Parathyroid adenoma (tissue), 2 donors: ENCODE data around the gene ULBP3.
"Not testable (repeated sequence)": the region's sequence is repeated elsewhere in the genome, so short reads cannot be mapped to it uniquely, and the experiment has no call there.

Experiments
- H2AFZ ChIP-seq: fragments of 300-600 bp; sonication (generic); one replicate; pipeline ENCODE4 v1.7.0; 2017; ENCODE audit warnings: antibody characterized with exemption, mild to moderate bottlenecking
- H3K27ac ChIP-seq: fragments of 300-600 bp; sonication (generic); one replicate; pipeline ENCODE4 v1.7.0; 2017
- H3K27me3 ChIP-seq: fragments of 300-600 bp; sonication (generic); one replicate; pipeline ENCODE4 v1.7.0; 2017; ENCODE audit warnings: low read length; ENCODE audit not compliant: control insufficient read depth, insufficient read depth
- H3K36me3 ChIP-seq: fragments of 300-600 bp; sonication (generic); one replicate; pipeline ENCODE4 v1.7.0; 2017; ENCODE audit warnings: low read length; ENCODE audit not compliant: control insufficient read depth, insufficient read depth
- H3K4me1 ChIP-seq: fragments of 300-600 bp; sonication (generic); one replicate; pipeline ENCODE4 v1.7.0; 2017; ENCODE audit warnings: control low read depth
- H3K4me2 ChIP-seq: fragments of 300-600 bp; sonication (generic); one replicate; pipeline ENCODE4 v1.7.0; 2017; ENCODE audit warnings: low read length
- H3K4me3 ChIP-seq: fragments of 300-600 bp; sonication (generic); one replicate; pipeline ENCODE4 v1.7.0; 2017; ENCODE audit warnings: low read depth, low read length
- H3K79me2 ChIP-seq: fragments of 300-600 bp; sonication (generic); one replicate; pipeline ENCODE4 v1.7.0; 2017; ENCODE audit warnings: control low read depth
- H3K9ac ChIP-seq: fragments of 300-600 bp; sonication (generic); one replicate; pipeline ENCODE4 v1.7.0; 2017; ENCODE audit warnings: mild to moderate bottlenecking
- H3K9me3 ChIP-seq: fragments of 300-600 bp; sonication (generic); one replicate; pipeline ENCODE4 v1.7.0; 2017; ENCODE audit warnings: low read length; ENCODE audit not compliant: control insufficient read depth
- CTCF ChIP-seq: fragments of 300-600 bp; sonication (generic); IDR thresholded peaks from one replicate; pipeline ENCODE4 v1.7.0; 2017; ENCODE audit warnings: antibody characterized with exemption, mild to moderate bottlenecking
- donor health status: primary hyperparathyroidism.

ULBP3 gene

GRCh38 chr6:150063640-150064039, 5.3 kb downstream of the ULBP3 start:
- no peak for TF ChIP-seq CTCF
- no peak overlapping the region for H3K4me3 ChIP-seq
- no peaks in the 10 kb centered on the region for H3K79me2 ChIP-seq
- no peaks in the 10 kb centered on the region for H3K4me1 ChIP-seq
- H2AFZ ChIP-seq = no peak overlapping the region
- H3K9ac ChIP-seq = no peak overlapping the region
- no peak overlapping the region for H3K27ac ChIP-seq
- H3K9me3 ChIP-seq = no peaks in the 10 kb centered on the region
- H3K4me2 ChIP-seq = no peak overlapping the region
- H3K36me3 ChIP-seq = no peaks in the 10 kb centered on the region
- no peaks in the 10 kb centered on the region for H3K27me3 ChIP-seq

GRCh38 chr6:150059973-150060372, 8.9 kb downstream of the ULBP3 start:
- H3K4me1 ChIP-seq, H3K4me2 ChIP-seq, H3K9me3 ChIP-seq, H3K4me3 ChIP-seq, H3K27me3 ChIP-seq, H3K36me3 ChIP-seq, H3K79me2 ChIP-seq, H2AFZ ChIP-seq, H3K27ac ChIP-seq, H3K9ac ChIP-seq: not testable (repeated sequence)

- H3K4me1 ChIP-seq = no peaks in the 10 kb centered on the region
- TF ChIP-seq CTCF = no peak
- no peaks in the 10 kb centered on the region for H3K36me3 ChIP-seq
- no peak overlapping the region for H3K4me2 ChIP-seq
- no peak overlapping the region for H3K9ac ChIP-seq
- no peaks in the 10 kb centered on the region for H3K9me3 ChIP-seq
- no peaks in the 10 kb centered on the region for H3K27me3 ChIP-seq
- H3K79me2 ChIP-seq = no peaks in the 10 kb centered on the region
- no peak overlapping the region for H3K4me3 ChIP-seq
- no peak overlapping the region for H2AFZ ChIP-seq
- H3K27ac ChIP-seq = no peak overlapping the region
These were observed 9.9 kb downstream of the ULBP3 start for GRCh38 chr6:150058986-150059385.

- no peak for TF ChIP-seq CTCF
- Histone ChIP-seq H3K4me2 (no peak overlapping the region), H3K9ac (no peak overlapping the region), H2AFZ (no peak overlapping the region), H3K9me3 (no peaks in the 10 kb centered on the region), H3K4me1 (no peaks in the 10 kb centered on the region), H3K79me2 (no peaks in the 10 kb centered on the region), H3K4me3 (no peak overlapping the region), H3K36me3 (no peaks in the 10 kb centered on the region), H3K27me3 (no peaks in the 10 kb centered on the region), H3K27ac (no peak overlapping the region)
These were observed 10.6 kb downstream of the ULBP3 start for GRCh38 chr6:150058231-150058792.

GRCh38 chr6:150057501-150057951, 11.4 kb downstream of the ULBP3 start:
- Histone ChIP-seq H3K27me3 (no peaks in the 10 kb centered on the region), H2AFZ (no peak overlapping the region), H3K36me3 (no peaks in the 10 kb centered on the region), H3K27ac (no peak overlapping the region), H3K9me3 (no peaks in the 10 kb centered on the region), H3K4me3 (no peak overlapping the region), H3K4me1 (no peaks in the 10 kb centered on the region), H3K79me2 (no peaks in the 10 kb centered on the region), H3K9ac (no peak overlapping the region), H3K4me2 (no peak overlapping the region)
- TF ChIP-seq CTCF = no peak
